Left ventricle myocardium superior (tissue), 1 donor: ENCODE results near the gene TNPO1. TPM values are rescaled to one million over a fixed set of nuclear protein-coding genes. Genes with fewer than 3 reads are reported as not detected.
"Not testable (repeated sequence)": the region's sequence is repeated elsewhere in the genome, so short reads cannot be mapped to it uniquely, and the experiment has no call there.

Source experiments
- ATAC-seq: fragments of 200-7000 bp; cut with Tn5 transposase; one replicate; pipeline ENCODE4 v1.9.1; 2020; ENCODE audit warnings: mild to moderate bottlenecking, moderate library complexity
- DNase-seq: peaks from one replicate; pipeline ENCODE4 v3.0.0-alpha.2; 2020
- intact Hi-C: fragments of 100-400 bp; cut with micrococcal nuclease; formaldehyde crosslinking; loops from one replicate; pipeline ENCODE4 v1.11.0; 2022
- total RNA-seq: library from RNA; stranded (reverse); fragmentation: NEBNext Ultra II Directional; extraction: Animal tissue kit (Norgen Biotek cat#: 25700); gene quantifications from one replicate; pipeline ENCODE4 v1.2.1, GENCODE V29; 2021
- donor health status: DM: no; HTN: yes; CAD: no; lungs with severe emphysema.

The TNPO1 gene
- total RNA-seq, 1 donor from 2014 or later: 67.7 TPM

- intact Hi-C loops: no loop called here
- DNase-seq (no peak), ATAC-seq (no peak)
Observed at GRCh38 chr5:72906806-72907205, 90.3 kb downstream of the TNPO1 start.

GRCh38 chr5:72908664-72909063 lies 92.2 kb downstream of the TNPO1 start:
- DNase-seq (no peak), ATAC-seq (no peak)
- intact Hi-C loops: no loop called here

- DNase-seq: no peak
- ATAC-seq: no peak
- intact Hi-C loops: no loop called here
Observed at GRCh38 chr5:72917371-72917776, 100.9 kb downstream of the TNPO1 start.

GRCh38 chr5:72920690-72921502 lies 104.4 kb downstream of the TNPO1 start:
- ATAC-seq (peak; percentile 45), DNase-seq (no peak)
- intact Hi-C loops: no loop called here

- ATAC-seq (no peak), DNase-seq (no peak)
- intact Hi-C loops: no loop called here
Observed at GRCh38 chr5:72921886-72922285, 105.4 kb downstream of the TNPO1 start.

GRCh38 chr5:72922422-72922821 lies 106.0 kb downstream of the TNPO1 start:
- ATAC-seq (no peak), DNase-seq (no peak)
- intact Hi-C loops: no loop called here

GRCh38 chr5:72925336-72926010 lies 109.0 kb downstream of the TNPO1 start:
- ATAC-seq: no peak
- intact Hi-C loops: no loop called here
- DNase-seq: no peak

GRCh38 chr5:72932686-72933085 lies 116.2 kb downstream of the TNPO1 start:
- ATAC-seq, intact Hi-C loops, DNase-seq: not testable (repeated sequence)

- intact Hi-C loops, ATAC-seq, DNase-seq: not testable (repeated sequence)
Observed at GRCh38 chr5:72934953-72935725, 118.7 kb downstream of the TNPO1 start.

GRCh38 chr5:72936893-72937292 lies 120.4 kb downstream of the TNPO1 start:
- DNase-seq: no peak
- ATAC-seq: no peak
- intact Hi-C loops: no loop called here

GRCh38 chr5:72937517-72938061 lies 121.1 kb downstream of the TNPO1 start:
- ATAC-seq: peak; percentile 54
- intact Hi-C loops: no loop called here
- DNase-seq: no peak

- peak; percentile 75 for ATAC-seq
- DNase-seq: no peak
- intact Hi-C loops: no loop called here
Observed at GRCh38 chr5:72938206-72938605, 121.7 kb downstream of the TNPO1 start.

- peak; percentile 50 for ATAC-seq
- DNase-seq: no peak
- intact Hi-C loops: no loop called here
Observed at GRCh38 chr5:72940082-72940481, 123.6 kb downstream of the TNPO1 start.

- no peak for DNase-seq
- intact Hi-C loops: no loop called here
Observed at GRCh38 chr5:72943307-72943706, 126.8 kb downstream of the TNPO1 start.

GRCh38 chr5:72947498-72947897 lies 131.0 kb downstream of the TNPO1 start:
- DNase-seq (no peak), ATAC-seq (no peak)
- intact Hi-C loops: no loop called here

More at GRCh38 chr5:72943307-72943706, 126.8 kb downstream of the TNPO1 start:
- no peak for ATAC-seq

- intact Hi-C loops: no loop called here
- no peak for ATAC-seq
- no peak for DNase-seq
Observed at GRCh38 chr5:72949481-72949880, 133.0 kb downstream of the TNPO1 start.

- DNase-seq: no peak
- intact Hi-C loops: no loop called here
- no peak for ATAC-seq
Observed at GRCh38 chr5:72951671-72952468, 135.4 kb downstream of the TNPO1 start.

- intact Hi-C loops: no loop called here
- DNase-seq (no peak), ATAC-seq (no peak)
Observed at GRCh38 chr5:72954389-72954788, 137.9 kb downstream of the TNPO1 start.
